ENCODE results near the gene RPP30.
"Not testable (repeated sequence)": the region's sequence is repeated elsewhere in the genome, so short reads cannot be mapped to it uniquely, and the experiment has no call there.

Gene RPP30

DNA sequence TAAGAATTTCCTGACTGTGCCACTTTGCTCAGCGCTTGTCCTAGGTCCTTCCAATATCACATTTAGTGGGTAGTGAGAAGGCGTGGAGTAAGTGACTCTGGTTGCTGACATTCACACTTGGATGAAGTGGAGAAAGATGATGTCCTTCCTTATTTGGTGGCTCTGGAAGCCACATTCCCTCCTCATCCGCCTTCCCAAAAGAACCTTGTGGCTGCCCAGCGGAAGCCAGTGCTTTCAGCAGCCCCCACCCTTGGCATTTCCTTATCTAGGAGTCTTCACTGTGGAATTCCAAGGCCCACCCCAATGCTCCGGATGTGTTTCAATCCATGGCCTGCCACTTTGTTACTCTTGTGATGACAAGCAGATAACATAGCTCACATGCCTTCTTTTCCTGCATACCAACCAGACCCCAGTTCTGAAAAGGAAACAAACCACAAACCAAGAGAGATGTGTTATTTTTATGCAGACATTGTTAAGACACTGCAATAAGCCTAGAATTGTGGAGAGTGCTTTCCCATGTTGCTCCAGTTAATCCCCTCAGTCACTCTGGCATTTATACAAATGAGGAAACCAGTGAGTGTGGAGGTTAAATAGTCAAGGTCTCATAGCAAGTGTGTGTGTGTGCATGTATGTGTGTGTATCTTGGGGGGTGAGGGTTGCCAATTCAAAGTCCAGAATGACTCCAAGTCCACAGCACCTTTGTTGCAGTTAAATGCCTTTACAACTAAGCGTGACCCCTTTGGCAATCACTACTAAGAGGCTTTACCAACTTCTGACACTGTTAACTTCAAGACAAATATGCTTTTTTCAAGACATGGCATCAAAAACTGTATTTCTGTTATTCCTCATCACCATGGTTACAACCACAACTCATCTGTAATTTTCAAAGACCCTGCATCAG, 59.4 kb downstream of the RPP30 start:
- H3K4me3 ChIP-seq (ENCODE audit: low read depth, low read length): no peak overlapping the region
- no peak for TF ChIP-seq CTCF (IDR thresholded peaks at IDR 0.05; ENCODE audit: borderline replicate concordance, insufficient read depth, low read depth, low read length)

- TF ChIP-seq CTCF (IDR thresholded peaks at IDR 0.05; ENCODE audit: borderline replicate concordance, insufficient read depth, low read depth, low read length): no peak
- no peak overlapping the region for H3K4me3 ChIP-seq (ENCODE audit: low read depth, low read length)
Observed at GRCh38 chr10:90935581-90936275, 64.0 kb downstream of the RPP30 start.

DNA sequence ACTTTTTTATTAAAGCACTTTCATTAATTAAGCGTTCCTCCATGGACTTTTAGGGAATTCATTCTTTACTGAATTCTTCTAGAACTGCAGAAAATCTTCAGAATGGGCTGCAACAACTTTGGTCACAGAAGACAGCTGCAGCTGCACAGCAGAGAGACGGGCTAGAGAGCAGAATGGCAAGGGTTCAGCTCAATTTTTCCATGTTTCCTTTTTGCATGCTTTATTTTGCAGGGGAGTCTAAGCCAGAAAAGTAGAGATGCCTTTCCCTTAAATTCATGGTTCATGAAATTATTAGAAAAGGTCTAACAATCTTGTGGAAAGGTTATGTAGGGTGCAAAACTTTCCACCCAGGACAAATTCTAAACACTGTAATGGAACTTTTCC, 64.5 kb downstream of the RPP30 start:
- TF ChIP-seq CTCF (IDR thresholded peaks at IDR 0.05; ENCODE audit: borderline replicate concordance, insufficient read depth, low read depth, low read length): no peak
- no peak overlapping the region for H3K4me3 ChIP-seq (ENCODE audit: low read depth, low read length)

DNA sequence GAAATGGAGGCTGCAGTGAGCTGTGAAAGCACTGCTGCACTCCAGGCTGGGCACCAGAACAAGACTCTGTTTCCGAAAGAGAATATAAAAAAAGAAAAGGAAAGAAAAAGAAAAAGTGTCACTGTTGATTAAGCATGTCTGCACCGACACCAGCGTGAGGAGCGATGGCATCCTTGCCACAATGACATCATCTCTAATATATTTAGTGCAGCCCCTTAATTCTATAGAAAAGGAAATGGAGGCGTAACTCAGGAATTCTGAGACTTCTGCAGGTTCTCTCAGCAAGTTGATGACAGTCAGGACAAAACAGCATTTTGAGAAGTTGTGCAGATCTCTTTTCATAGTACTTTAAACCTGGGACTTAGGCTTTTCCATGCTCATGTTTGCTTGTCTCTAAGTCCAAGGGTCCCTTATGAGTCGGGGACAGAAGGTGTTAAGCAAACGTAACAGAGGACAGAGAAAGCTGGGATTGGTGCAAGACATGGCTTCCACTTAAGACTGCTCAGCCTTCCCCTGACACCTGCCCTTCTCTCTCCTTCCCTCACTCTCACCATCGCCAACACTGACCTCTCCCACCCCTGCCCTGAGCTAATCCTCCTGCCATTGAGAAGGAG, 66.0 kb downstream of the RPP30 start:
- no peak for TF ChIP-seq CTCF (IDR thresholded peaks at IDR 0.05; ENCODE audit: borderline replicate concordance, insufficient read depth, low read depth, low read length)
- no peak overlapping the region for H3K4me3 ChIP-seq (ENCODE audit: low read depth, low read length)

GRCh38 chr10:90939116-90939515, 67.3 kb downstream of the RPP30 start:
- no peak for TF ChIP-seq CTCF (IDR thresholded peaks at IDR 0.05; ENCODE audit: borderline replicate concordance, insufficient read depth, low read depth, low read length)
- no peak overlapping the region for H3K4me3 ChIP-seq (ENCODE audit: low read depth, low read length)

DNA sequence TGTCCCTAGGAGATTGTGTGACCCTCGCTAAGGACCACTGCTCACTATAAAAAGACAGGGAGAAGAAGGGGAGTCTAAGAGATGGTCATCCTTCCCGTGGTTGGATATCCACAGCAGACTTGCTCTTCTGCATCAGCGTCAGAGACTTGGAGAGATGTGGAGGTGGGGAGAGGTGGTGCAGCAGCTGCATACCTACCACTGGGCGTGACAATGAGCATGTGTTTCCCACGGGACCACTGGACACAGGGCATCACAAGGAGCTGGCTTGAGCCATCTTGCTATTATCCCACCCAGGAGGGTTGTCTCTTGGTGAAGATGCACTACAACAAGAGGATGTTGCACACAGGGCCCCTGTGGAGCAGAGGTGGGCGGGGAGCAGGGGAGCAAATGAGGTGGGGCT, 67.9 kb downstream of the RPP30 start:
- no peak for TF ChIP-seq CTCF (IDR thresholded peaks at IDR 0.05; ENCODE audit: borderline replicate concordance, insufficient read depth, low read depth, low read length)
- no peak overlapping the region for H3K4me3 ChIP-seq (ENCODE audit: low read depth, low read length)

DNA sequence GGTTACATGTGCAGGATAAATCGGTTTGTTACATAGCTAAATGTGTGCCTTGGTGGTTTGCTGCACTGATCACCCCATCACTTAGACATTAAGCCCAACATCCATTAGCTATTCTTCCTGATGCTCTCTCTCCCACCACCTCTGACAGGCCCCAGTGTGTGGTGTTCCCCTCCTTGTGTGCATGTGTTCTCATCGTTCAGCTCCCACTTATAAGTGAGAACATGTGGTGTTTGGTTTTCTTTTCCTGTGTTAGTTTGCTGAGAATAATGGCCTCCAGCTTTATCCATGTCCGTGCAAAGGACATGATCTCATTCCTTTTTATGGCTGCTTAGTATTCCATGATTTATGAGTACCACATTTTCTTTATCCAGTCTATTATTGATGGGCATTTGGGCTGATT, 71.2 kb downstream of the RPP30 start:
- not testable (repeated sequence) for H3K4me3 ChIP-seq (ENCODE audit: low read depth, low read length)

All from GM12875 (cell line).